Adrenal gland (tissue), 5 donors: ENCODE results near the gene LGALS8.

Experiments
- CTCF ChIP-seq, 6 experiments: fragments of 450-650 bp in 4 of 6; fragments of 200-600 bp in 2 of 6; sonication (generic) in 1 of 6; IDR thresholded peaks; 1 replicate in 5 of 6; 2 replicates in 1 of 6; pipeline versions ENCODE4 v1.5.1 to v1.8.0; 2016 to 2021; ENCODE audit warnings: antibody characterized with exemption in 6 of 6, mild to moderate bottlenecking in 2 of 6, moderate library complexity in 1 of 6
- POLR2A ChIP-seq, 2 donors: fragments of 450-650 bp; IDR thresholded peaks; one replicate each; pipeline ENCODE4 v1.6.1; 2017; ENCODE audit warnings: antibody characterized with exemption in 2 of 2, mild to moderate bottlenecking in 2 of 2, moderate library complexity in 1 of 2
- donor health status: DM: no; HTN: no; CAD: no.

GRCh38 chr1:236497908-236498307 is 25.9 kb upstream of the LGALS8 start:
- TF ChIP-seq CTCF (IDR thresholded peaks at IDR 0.05) (no peak), POLR2A (IDR thresholded peaks at IDR 0.05) (no peak)
